ENCODE results near the gene ACO2. TPM values are rescaled to one million over a fixed set of nuclear protein-coding genes. Genes with fewer than 3 reads are reported as not detected.
"Not testable (repeated sequence)": the region's sequence is repeated elsewhere in the genome, so short reads cannot be mapped to it uniquely, and the experiment has no call there.

The ACO2 gene
- total RNA-seq, 6 experiments from 2014 or later = 72.3 to 87.4 (median 78.7) TPM

- 0 out of 2 replicates have a peak, but pooled peaks cover 2% of the 10 kb centered on the region for H3K36me3 Mint-ChIP-seq (ENCODE audit: low read depth)
- no peak for DNase-seq
- H3K4me3 Mint-ChIP-seq = no peak overlapping the region
- H3K27me3 Mint-ChIP-seq (ENCODE audit: insufficient read depth) = peaks cover 5% of the 10 kb centered on the region
- no peaks in the 10 kb centered on the region for H3K4me1 Mint-ChIP-seq (ENCODE audit: low read depth)
- TF ChIP-seq, protein P1, sequence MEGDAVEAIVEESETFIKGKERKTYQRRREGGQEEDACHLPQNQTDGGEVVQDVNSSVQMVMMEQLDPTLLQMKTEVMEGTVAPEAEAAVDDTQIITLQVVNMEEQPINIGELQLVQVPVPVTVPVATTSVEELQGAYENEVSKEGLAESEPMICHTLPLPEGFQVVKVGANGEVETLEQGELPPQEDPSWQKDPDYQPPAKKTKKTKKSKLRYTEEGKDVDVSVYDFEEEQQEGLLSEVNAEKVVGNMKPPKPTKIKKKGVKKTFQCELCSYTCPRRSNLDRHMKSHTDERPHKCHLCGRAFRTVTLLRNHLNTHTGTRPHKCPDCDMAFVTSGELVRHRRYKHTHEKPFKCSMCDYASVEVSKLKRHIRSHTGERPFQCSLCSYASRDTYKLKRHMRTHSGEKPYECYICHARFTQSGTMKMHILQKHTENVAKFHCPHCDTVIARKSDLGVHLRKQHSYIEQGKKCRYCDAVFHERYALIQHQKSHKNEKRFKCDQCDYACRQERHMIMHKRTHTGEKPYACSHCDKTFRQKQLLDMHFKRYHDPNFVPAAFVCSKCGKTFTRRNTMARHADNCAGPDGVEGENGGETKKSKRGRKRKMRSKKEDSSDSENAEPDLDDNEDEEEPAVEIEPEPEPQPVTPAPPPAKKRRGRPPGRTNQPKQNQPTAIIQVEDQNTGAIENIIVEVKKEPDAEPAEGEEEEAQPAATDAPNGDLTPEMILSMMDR (IDR thresholded peaks at IDR 0.05) = no peak
- H3K27ac Mint-ChIP-seq = no peak overlapping the region
- H3K9me3 Mint-ChIP-seq = no peaks in the 10 kb centered on the region
Measured at GRCh38 chr22:41571786-41572185, 102.9 kb downstream of the ACO2 start.

GRCh38 chr22:41572305-41572704, 103.4 kb downstream of the ACO2 start:
- not testable (repeated sequence) for H3K27me3 Mint-ChIP-seq (ENCODE audit: insufficient read depth); H3K4me3 Mint-ChIP-seq

DNA sequence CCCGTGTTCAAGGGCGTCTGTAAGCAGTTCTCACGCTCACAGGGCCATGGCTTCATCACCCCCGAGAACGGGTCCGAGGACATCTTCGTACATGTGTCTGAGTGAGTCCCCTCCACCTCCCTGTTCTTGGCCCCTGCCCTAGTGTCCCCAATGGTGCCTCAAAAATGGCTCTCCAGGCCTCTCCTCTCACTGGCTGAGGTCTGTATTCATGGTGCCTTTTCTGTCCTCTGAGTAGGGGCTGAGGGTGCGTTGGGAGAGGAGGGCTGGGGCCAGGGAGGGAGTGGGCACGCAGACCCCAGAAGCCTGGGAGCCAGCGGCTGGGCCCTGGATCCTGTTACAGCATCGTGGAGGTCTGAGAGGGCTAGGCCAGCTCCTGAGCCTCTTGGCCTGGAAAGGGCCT, 104.8 kb downstream of the ACO2 start:
- no peak for DNase-seq
- H3K27ac Mint-ChIP-seq = no peak overlapping the region
- no peaks in the 10 kb centered on the region for H3K9me3 Mint-ChIP-seq
- TF ChIP-seq, protein P1 (IDR thresholded peaks at IDR 0.05) = no peak
- peaks cover 6% of the 10 kb centered on the region for H3K27me3 Mint-ChIP-seq (ENCODE audit: insufficient read depth)
- H3K36me3 Mint-ChIP-seq (ENCODE audit: low read depth) = peaks cover 16% of the 10 kb centered on the region; the same call in 1 of the 2 replicates
- no peak overlapping the region for H3K4me3 Mint-ChIP-seq
- H3K4me1 Mint-ChIP-seq (ENCODE audit: low read depth) = no peaks in the 10 kb centered on the region

More at GRCh38 chr22:41572305-41572704, 103.4 kb downstream of the ACO2 start:
- DNase-seq; H3K4me1 Mint-ChIP-seq (ENCODE audit: low read depth); H3K36me3 Mint-ChIP-seq (ENCODE audit: low read depth); H3K9me3 Mint-ChIP-seq; H3K27ac Mint-ChIP-seq: not testable (repeated sequence)

- H3K4me3 Mint-ChIP-seq = no peak overlapping the region
- H3K27me3 Mint-ChIP-seq (ENCODE audit: insufficient read depth) = peaks cover 6% of the 10 kb centered on the region
- no peak overlapping the region for H3K27ac Mint-ChIP-seq
- DNase-seq = no peak
- peaks cover 16% of the 10 kb centered on the region; the same call in 1 of the 2 replicates for H3K36me3 Mint-ChIP-seq (ENCODE audit: low read depth)
- TF ChIP-seq, protein P1 (IDR thresholded peaks at IDR 0.05) = no peak
- no peaks in the 10 kb centered on the region for H3K4me1 Mint-ChIP-seq (ENCODE audit: low read depth)
- no peaks in the 10 kb centered on the region for H3K9me3 Mint-ChIP-seq
Measured at GRCh38 chr22:41574847-41575381, 106.0 kb downstream of the ACO2 start.

DNA sequence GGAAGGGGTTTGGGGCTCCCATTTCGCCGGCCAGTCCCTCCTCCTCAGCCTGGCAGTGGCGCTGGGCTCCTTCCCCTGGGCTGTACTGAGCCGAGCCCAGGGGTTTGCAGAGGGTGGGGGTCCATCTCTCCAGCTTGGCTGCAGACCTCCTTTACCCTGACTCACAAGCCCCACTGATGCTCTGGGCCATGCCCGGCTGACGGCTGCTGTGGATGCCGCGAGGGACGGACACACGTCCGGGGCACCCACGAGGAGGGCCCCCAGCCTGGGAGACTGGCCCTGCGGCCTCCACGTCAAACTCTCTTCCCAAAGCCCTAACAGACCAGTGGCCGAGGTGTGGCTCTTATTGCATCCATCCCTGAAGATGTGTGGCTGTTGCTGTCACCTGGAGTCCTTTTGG, 106.6 kb downstream of the ACO2 start:
- no peak overlapping the region for H3K27ac Mint-ChIP-seq
- peaks cover 4% of the 10 kb centered on the region; the same call in 1 of the 2 replicates for H3K27me3 Mint-ChIP-seq (ENCODE audit: insufficient read depth)
- H3K36me3 Mint-ChIP-seq (ENCODE audit: low read depth) = peaks cover 21% of the 10 kb centered on the region; the same call in 1 of the 2 replicates
- H3K4me3 Mint-ChIP-seq = no peak overlapping the region
- DNase-seq = no peak
- H3K9me3 Mint-ChIP-seq = no peaks in the 10 kb centered on the region
- no peaks in the 10 kb centered on the region for H3K4me1 Mint-ChIP-seq (ENCODE audit: low read depth)
- TF ChIP-seq, protein P1 (IDR thresholded peaks at IDR 0.05) = no peak

DNA sequence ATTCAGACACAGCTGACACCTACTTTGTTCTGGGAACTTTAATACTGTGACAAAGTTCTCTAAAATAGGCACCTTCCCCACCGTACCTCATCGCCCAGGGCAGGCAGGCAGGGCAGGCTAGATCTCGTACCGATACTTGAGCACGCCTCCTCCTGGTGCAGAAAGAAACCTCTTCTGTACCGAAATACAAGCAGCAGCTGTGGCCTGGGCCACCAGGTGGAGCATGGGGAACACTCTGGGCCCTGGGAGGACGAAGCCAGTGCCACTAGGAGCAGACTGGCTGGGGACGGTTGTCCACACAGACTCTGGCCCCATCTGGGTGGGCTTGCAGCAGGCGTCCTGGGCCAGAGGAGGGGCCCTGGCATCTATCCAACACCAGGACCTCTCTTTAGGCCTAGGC, 108.0 kb downstream of the ACO2 start:
- Mint-ChIP-seq H3K9me3 (no peaks in the 10 kb centered on the region), H3K4me1 (ENCODE audit: low read depth) (no peaks in the 10 kb centered on the region), H3K4me3 (no peak overlapping the region), H3K36me3 (ENCODE audit: low read depth) (peaks cover 21% of the 10 kb centered on the region; the same call in 1 of the 2 replicates), H3K27ac (no peak overlapping the region), H3K27me3 (ENCODE audit: insufficient read depth) (peaks cover 4% of the 10 kb centered on the region; the same call in 1 of the 2 replicates)
- peak; percentile 60 for DNase-seq
- TF ChIP-seq, protein P1 (IDR thresholded peaks at IDR 0.05) = peak; percentile 76

Measured in HFFc6 (cell line).